B cell (primary cell): ENCODE data around the gene GRID1.

ENCODE experiments used
- EZH2 ChIP-seq: IDR thresholded peaks from 2 replicates; pipeline ENCODE4 v1.6.1; 2012; ENCODE audit warnings: borderline replicate concordance, low read depth, mild to moderate bottlenecking, moderate library complexity, low read length; ENCODE audit not compliant: insufficient read depth, poor library complexity, severe bottlenecking
- TF ChIP-seq, protein P1 (sequence below): fragments of 200-600 bp; IDR thresholded peaks from one replicate; pipeline ENCODE4 v1.8.0; 2022; ENCODE audit warnings: antibody characterized with exemption, mild to moderate bottlenecking

DNA sequence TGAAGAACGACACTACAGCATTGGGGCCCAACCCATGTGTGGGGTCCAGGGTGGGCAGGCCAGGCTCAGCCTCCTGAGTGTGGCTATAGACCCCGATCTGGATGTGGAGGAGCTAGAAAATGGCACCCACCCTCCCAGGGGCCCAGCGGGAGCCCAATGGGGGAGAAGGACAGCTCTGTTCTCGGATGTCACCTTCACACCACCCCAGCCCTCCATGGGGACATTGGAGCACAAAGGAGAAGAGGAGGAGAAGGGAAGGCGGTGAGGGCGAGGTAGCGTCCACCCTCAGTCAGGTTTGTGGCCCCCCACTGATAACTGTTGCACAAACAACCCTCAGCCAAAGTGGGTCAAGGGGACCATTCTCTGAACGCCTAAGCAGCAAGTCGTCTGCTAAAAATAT is 509.3 kb downstream of the GRID1 start:
- TF ChIP-seq, protein P1, sequence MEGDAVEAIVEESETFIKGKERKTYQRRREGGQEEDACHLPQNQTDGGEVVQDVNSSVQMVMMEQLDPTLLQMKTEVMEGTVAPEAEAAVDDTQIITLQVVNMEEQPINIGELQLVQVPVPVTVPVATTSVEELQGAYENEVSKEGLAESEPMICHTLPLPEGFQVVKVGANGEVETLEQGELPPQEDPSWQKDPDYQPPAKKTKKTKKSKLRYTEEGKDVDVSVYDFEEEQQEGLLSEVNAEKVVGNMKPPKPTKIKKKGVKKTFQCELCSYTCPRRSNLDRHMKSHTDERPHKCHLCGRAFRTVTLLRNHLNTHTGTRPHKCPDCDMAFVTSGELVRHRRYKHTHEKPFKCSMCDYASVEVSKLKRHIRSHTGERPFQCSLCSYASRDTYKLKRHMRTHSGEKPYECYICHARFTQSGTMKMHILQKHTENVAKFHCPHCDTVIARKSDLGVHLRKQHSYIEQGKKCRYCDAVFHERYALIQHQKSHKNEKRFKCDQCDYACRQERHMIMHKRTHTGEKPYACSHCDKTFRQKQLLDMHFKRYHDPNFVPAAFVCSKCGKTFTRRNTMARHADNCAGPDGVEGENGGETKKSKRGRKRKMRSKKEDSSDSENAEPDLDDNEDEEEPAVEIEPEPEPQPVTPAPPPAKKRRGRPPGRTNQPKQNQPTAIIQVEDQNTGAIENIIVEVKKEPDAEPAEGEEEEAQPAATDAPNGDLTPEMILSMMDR: no peak
- no peak for TF ChIP-seq EZH2
